WERI-Rb-1 (cell line): ENCODE results near the gene KRTDAP.

Experiments
- DNase-seq: peaks from one replicate; pipeline ENCODE4 v3.0.0-alpha.2; 2020
- H3K27ac ChIP-seq: fragments of 250-450 bp; sonication (Bioruptor Pico); 2 replicates; pipeline ENCODE4 v1.5.1; 2020; ENCODE audit warnings: mild to moderate bottlenecking, moderate library complexity
- H3K27me3 ChIP-seq: fragments of 250-450 bp; sonication (Bioruptor Pico); 2 replicates; pipeline ENCODE4 v1.5.1; 2021; ENCODE audit warnings: mild to moderate bottlenecking, low read depth, moderate library complexity; ENCODE audit not compliant: insufficient read depth, severe bottlenecking
- H3K36me3 ChIP-seq: fragments of 250-450 bp; sonication (Bioruptor Pico); 2 replicates; pipeline ENCODE4 v1.5.1; 2020; ENCODE audit warnings: mild to moderate bottlenecking, moderate library complexity
- H3K4me3 ChIP-seq: 2 replicates; pipeline ENCODE4 v1.5.1; 2011; ENCODE audit warnings: low read depth, mild to moderate bottlenecking, control low read depth, low read length
- H3K9me3 ChIP-seq: fragments of 250-450 bp; sonication (Bioruptor Pico); 2 replicates; pipeline ENCODE4 v1.5.1; 2021; ENCODE audit warnings: mild to moderate bottlenecking, moderate library complexity; ENCODE audit not compliant: severe bottlenecking
- CTCF ChIP-seq: IDR thresholded peaks from 2 replicates; pipeline ENCODE4 v1.5.1; 2011; ENCODE audit warnings: low read depth, mild to moderate bottlenecking, control low read depth, inconsistent platforms, low read length

The KRTDAP gene

GRCh38 chr19:35533201-35533821 is 43.0 kb upstream of the KRTDAP start, which contains the start of gene GAPDHS:
GAPDHS (plus strand) TSS chr19:35533456; CDS start chr19:35533528, 72 bp downstream.
- no peaks in the 10 kb centered on the region for H3K27me3 ChIP-seq
- no peaks in the 10 kb centered on the region for H3K36me3 ChIP-seq
- H3K9me3 ChIP-seq: no peaks in the 10 kb centered on the region
- H3K27ac ChIP-seq: no peak within 1 kb of the TSS
- H3K4me3 ChIP-seq: no peak within 1 kb of the TSS
- no peak for DNase-seq
- no peak for TF ChIP-seq CTCF

DNA sequence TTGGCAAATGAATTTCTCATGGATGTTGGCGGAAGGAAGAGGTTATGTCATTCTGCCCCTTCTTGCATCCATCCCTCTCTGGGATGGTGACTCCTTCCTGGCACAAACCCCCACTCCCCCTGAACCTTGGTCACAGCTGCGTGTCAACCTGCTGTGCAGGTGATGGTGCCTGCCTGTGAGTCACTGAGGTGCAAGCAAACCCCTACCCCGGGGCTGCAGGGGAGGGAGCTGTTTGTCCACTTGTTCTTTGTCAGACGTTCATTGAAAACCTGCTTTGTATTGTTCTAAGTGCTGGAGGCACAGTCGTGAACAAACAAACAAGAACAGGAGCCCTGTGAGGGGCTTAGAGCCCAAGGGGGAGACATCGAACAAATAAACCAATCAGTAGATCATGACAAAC is 41.0 kb upstream of the KRTDAP start:
- no peaks in the 10 kb centered on the region for H3K9me3 ChIP-seq
- no peaks in the 10 kb centered on the region for H3K36me3 ChIP-seq
- H3K4me3 ChIP-seq: no peak overlapping the region
- no peak for DNase-seq
- TF ChIP-seq CTCF: no peak
- H3K27me3 ChIP-seq: no peaks in the 10 kb centered on the region
- H3K27ac ChIP-seq: no peak overlapping the region

DNA sequence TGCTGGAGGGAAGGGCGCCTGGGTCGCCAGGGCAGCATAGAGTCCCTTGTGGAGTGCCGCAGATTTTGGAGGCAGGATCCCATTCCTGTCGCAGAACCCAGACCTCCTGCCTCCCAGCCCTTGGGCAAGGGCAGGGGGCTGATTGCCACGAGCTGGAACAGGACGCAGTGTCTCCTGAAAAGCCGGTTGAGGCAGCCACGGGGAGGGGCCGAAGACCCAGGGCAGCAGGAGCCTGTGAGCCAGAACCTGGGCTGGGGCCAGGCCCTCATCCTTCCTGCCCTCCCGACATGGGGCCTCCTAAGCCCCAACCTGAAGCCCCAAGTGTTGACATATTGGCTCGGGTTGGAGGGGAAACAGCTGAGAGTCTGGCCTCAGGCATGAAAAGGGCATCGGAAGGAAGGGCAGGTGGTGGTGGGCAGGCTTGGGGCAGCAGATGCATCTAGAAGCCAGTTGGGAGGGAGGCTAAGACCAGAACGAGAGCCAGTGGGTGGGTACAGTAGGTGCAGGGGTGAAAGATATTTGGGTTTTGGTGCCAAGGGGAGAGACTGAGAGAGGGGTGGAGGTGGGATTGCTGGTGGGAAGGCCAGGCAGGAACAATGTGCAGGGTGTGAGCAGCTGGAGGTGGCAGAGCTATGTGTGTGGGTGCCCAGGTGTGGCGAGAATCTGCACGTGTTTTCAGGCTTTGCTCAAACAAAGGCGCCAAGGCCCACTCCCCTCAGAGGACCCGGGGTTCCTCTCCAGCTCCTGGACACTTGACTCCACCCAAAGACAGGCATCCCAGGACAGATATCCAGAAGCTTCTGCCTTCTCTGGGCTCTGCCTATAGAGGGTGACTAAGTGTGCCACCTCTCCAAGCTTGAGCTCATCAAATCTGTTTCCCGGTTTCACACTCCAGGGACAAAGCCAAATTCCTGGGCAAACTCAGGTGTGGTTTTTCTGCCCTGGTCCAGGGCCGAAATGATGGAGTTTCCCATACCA is 39.3 kb upstream of the KRTDAP start:
- no peak for DNase-seq
- Histone ChIP-seq H3K27ac (no peak overlapping the region), H3K4me3 (no peak overlapping the region), H3K9me3 (no peaks in the 10 kb centered on the region), H3K36me3 (no peaks in the 10 kb centered on the region), H3K27me3 (no peaks in the 10 kb centered on the region)
- no peak for TF ChIP-seq CTCF

GRCh38 chr19:35528218-35529038 is 38.2 kb upstream of the KRTDAP start, which contains the start of gene SBSN:
SBSN (minus strand) TSS chr19:35528311; CDS start chr19:35528281, 30 bp downstream.
- no peak for TF ChIP-seq CTCF
- no peak within 1 kb of the TSS for H3K4me3 ChIP-seq
- no peaks in the 10 kb centered on the region for H3K9me3 ChIP-seq
- no peaks in the 10 kb centered on the region for H3K27me3 ChIP-seq
- H3K27ac ChIP-seq: no peak within 1 kb of the TSS
- no peak for DNase-seq
- no peaks in the 10 kb centered on the region for H3K36me3 ChIP-seq

DNA sequence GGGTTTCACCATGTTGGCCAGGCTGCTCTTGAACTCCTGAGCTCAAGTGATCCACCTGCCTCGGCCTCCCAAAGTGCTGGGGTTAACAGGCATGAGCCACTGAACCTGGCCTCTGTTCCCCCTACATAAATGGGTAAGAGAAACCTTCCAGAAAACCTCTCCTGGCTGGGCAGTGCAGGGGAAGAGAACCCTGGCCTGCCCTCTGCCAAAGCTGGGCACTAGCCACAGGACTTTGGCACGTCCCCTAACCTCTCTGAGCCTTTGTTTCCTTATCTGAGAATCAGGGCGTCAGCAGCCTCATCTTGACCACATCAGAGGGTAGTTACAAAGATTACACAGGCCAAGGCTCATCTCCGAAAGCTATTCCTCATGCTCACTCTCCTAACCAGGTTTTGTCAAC is 35.6 kb upstream of the KRTDAP start:
- Histone ChIP-seq H3K4me3 (no peak overlapping the region), H3K27ac (no peak overlapping the region), H3K9me3 (no peaks in the 10 kb centered on the region), H3K27me3 (no peaks in the 10 kb centered on the region), H3K36me3 (no peaks in the 10 kb centered on the region)
- DNase-seq: no peak
- TF ChIP-seq CTCF: no peak
